DOHH2 (cell line): Measurements from ENCODE around the gene MALRD1.

Experiments used
- H3F3A ChIP-seq: fragments of 200-600 bp; sonication (generic), shearing (Covaris generic); 2 replicates; pipeline ENCODE4 v1.6.0; 2016; ENCODE audit warnings: antibody characterized with exemption, mild to moderate bottlenecking; ENCODE audit not compliant: control insufficient read depth, insufficient read depth
- H3K27ac ChIP-seq: fragments of 200-600 bp; sonication (generic); 2 replicates; pipeline ENCODE4 v1.5.1; 2014; ENCODE audit warnings: low read depth, mild to moderate bottlenecking, low read length, moderate library complexity
- H3K27me3 ChIP-seq: fragments of 200-600 bp; sonication (generic); 2 replicates; pipeline ENCODE4 v1.6.1; 2014; ENCODE audit warnings: mild to moderate bottlenecking, low read length, mixed read lengths; ENCODE audit not compliant: control insufficient read depth
- H3K36me3 ChIP-seq: fragments of 200-600 bp; sonication (generic); 2 replicates; pipeline ENCODE4 v1.6.1; 2014; ENCODE audit warnings: mild to moderate bottlenecking, low read length, moderate library complexity, mixed read lengths; ENCODE audit not compliant: control insufficient read depth
- H3K4me1 ChIP-seq: fragments of 200-600 bp; sonication (generic); 2 replicates; pipeline ENCODE4 v1.6.1; 2014; ENCODE audit warnings: mild to moderate bottlenecking, low read length, mixed read lengths; ENCODE audit not compliant: control insufficient read depth
- H3K4me2 ChIP-seq: fragments of 200-600 bp; sonication (generic); 2 replicates; pipeline ENCODE4 v1.6.0; 2014; ENCODE audit warnings: mild to moderate bottlenecking, low read length, moderate library complexity
- H3K4me3 ChIP-seq: fragments of 200-600 bp; sonication (generic); 2 replicates; pipeline ENCODE4 v1.5.1; 2014; ENCODE audit warnings: mild to moderate bottlenecking, low read length, mixed read lengths
- H3K79me2 ChIP-seq: fragments of 200-600 bp; sonication (generic); 2 replicates; pipeline ENCODE4 v1.6.1; 2014; ENCODE audit warnings: mild to moderate bottlenecking, low read length, mixed read lengths; ENCODE audit not compliant: control insufficient read depth
- H3K9me2 ChIP-seq: fragments of 200-600 bp; sonication (generic); replicated peaks from 2 replicates; pipeline ENCODE4 v1.6.1; 2014; ENCODE audit warnings: mild to moderate bottlenecking, low read length, mixed read lengths; ENCODE audit not compliant: control insufficient read depth
- H3K9me3 ChIP-seq: fragments of 200-600 bp; sonication (generic); 2 replicates; pipeline ENCODE4 v1.6.1; 2014; ENCODE audit warnings: antibody characterized with exemption, low read length, mixed read lengths; ENCODE audit not compliant: control insufficient read depth, insufficient read depth
- H4K20me1 ChIP-seq: fragments of 200-600 bp; sonication (generic); 2 replicates; pipeline ENCODE4 v1.6.0; 2014; ENCODE audit warnings: low read depth, mild to moderate bottlenecking, antibody characterized with exemption, low read length, moderate library complexity; ENCODE audit not compliant: control insufficient read depth, insufficient read depth
- CTCF ChIP-seq: fragments of 200-600 bp; sonication (generic); IDR thresholded peaks from one replicate; pipeline ENCODE4 v1.5.1; 2014; ENCODE audit warnings: antibody characterized with exemption, mild to moderate bottlenecking, low read depth, low read length; ENCODE audit not compliant: poor library complexity, severe bottlenecking
- EZH2phosphoT487 ChIP-seq: fragments of 200-600 bp; sonication (generic); IDR thresholded peaks from 2 replicates; pipeline ENCODE4 v1.6.1; 2017; ENCODE audit warnings: borderline replicate concordance, mild to moderate bottlenecking, antibody characterized with exemption, low read length, moderate library complexity, mixed read lengths

The MALRD1 gene

GRCh38 chr10:19133992-19134391 is 85.4 kb downstream of the MALRD1 start:
- Histone ChIP-seq H3K79me2 (no peaks in the 10 kb centered on the region), H3K4me1 (no peaks in the 10 kb centered on the region), H3K4me2 (no peak overlapping the region), H3K9me2 (no peaks in the 10 kb centered on the region; the same call in 1 of the 2 replicates), H4K20me1 (no peaks in the 10 kb centered on the region), H3K36me3 (no peaks in the 10 kb centered on the region), H3F3A (no peaks in the 10 kb centered on the region), H3K27me3 (no peaks in the 10 kb centered on the region), H3K27ac (no peak overlapping the region), H3K4me3 (no peak overlapping the region), H3K9me3 (no peaks in the 10 kb centered on the region)
- no peak for TF ChIP-seq CTCF
- no peak for TF ChIP-seq EZH2phosphoT487

GRCh38 chr10:19142967-19143366 is 94.4 kb downstream of the MALRD1 start:
- Histone ChIP-seq H3F3A (no peaks in the 10 kb centered on the region), H3K9me2 (no peaks in the 10 kb centered on the region), H3K4me1 (no peaks in the 10 kb centered on the region), H3K4me2 (no peak overlapping the region), H3K27me3 (no peaks in the 10 kb centered on the region), H3K27ac (no peak overlapping the region), H3K36me3 (no peaks in the 10 kb centered on the region), H4K20me1 (no peaks in the 10 kb centered on the region), H3K4me3 (no peak overlapping the region), H3K9me3 (no peaks in the 10 kb centered on the region), H3K79me2 (no peaks in the 10 kb centered on the region)
- TF ChIP-seq CTCF (no peak), EZH2phosphoT487 (no peak)

- TF ChIP-seq EZH2phosphoT487 (no peak), CTCF (no peak)
- Histone ChIP-seq H3F3A (no peaks in the 10 kb centered on the region), H3K27ac (no peak overlapping the region), H3K36me3 (no peaks in the 10 kb centered on the region), H3K9me3 (no peaks in the 10 kb centered on the region), H3K4me1 (no peaks in the 10 kb centered on the region), H3K4me2 (no peak overlapping the region), H3K9me2 (no peaks in the 10 kb centered on the region), H4K20me1 (no peaks in the 10 kb centered on the region), H3K4me3 (no peak overlapping the region), H3K79me2 (no peaks in the 10 kb centered on the region), H3K27me3 (no peaks in the 10 kb centered on the region)
These were observed 95.6 kb downstream of the MALRD1 start for GRCh38 chr10:19144206-19144605.

- H3K27ac ChIP-seq = no peak overlapping the region
- no peaks in the 10 kb centered on the region for H4K20me1 ChIP-seq
- H3K36me3 ChIP-seq = no peaks in the 10 kb centered on the region
- H3K4me2 ChIP-seq = no peak overlapping the region
- TF ChIP-seq CTCF (no peak), EZH2phosphoT487 (no peak)
- no peaks in the 10 kb centered on the region for H3K9me2 ChIP-seq
- no peaks in the 10 kb centered on the region for H3K4me1 ChIP-seq
- H3K9me3 ChIP-seq = no peaks in the 10 kb centered on the region
- no peak overlapping the region for H3K4me3 ChIP-seq
- no peaks in the 10 kb centered on the region for H3K79me2 ChIP-seq
- no peaks in the 10 kb centered on the region for H3K27me3 ChIP-seq
- H3F3A ChIP-seq = no peaks in the 10 kb centered on the region
These were observed 105.8 kb downstream of the MALRD1 start for GRCh38 chr10:19154375-19154774.
